BLaER1 treated with 17β-estradiol and CSF1 and Interleukin-3, amounts not matched to agents 10 nM and 100 nM (cell line): ENCODE measurements around the gene HIF1AN.
A peak's percentile ranks its signal among the peaks of the same experiment; 100 is the strongest.

ENCODE experiments used
- H3K27ac ChIP-seq, 11 experiments: shearing (Covaris generic); formaldehyde crosslinking; 2 replicates each; pipeline ENCODE4 v1.8.1; 2022
- H3K27me3 ChIP-seq, 11 experiments: shearing (Covaris generic); formaldehyde crosslinking; 2 replicates each; pipeline ENCODE4 v1.8.1; 2022
- H3K36me3 ChIP-seq, 11 experiments: shearing (Covaris generic); formaldehyde crosslinking; 2 replicates each; pipeline ENCODE4 v1.8.1; 2022
- H3K4me1 ChIP-seq, 10 experiments: shearing (Covaris generic); formaldehyde crosslinking; 2 replicates each; pipeline ENCODE4 v1.8.1; 2022
- H3K4me2 ChIP-seq, 11 experiments: shearing (Covaris generic); formaldehyde crosslinking; 2 replicates each; pipeline ENCODE4 v1.8.1; 2022
- H3K4me3 ChIP-seq, 10 experiments: shearing (Covaris generic); formaldehyde crosslinking; 2 replicates each; pipeline ENCODE4 v1.8.1; 2022
- H3K9ac ChIP-seq, 11 experiments: shearing (Covaris generic); formaldehyde crosslinking; 2 replicates each; pipeline ENCODE4 v1.8.1; 2022
- H3K9me3 ChIP-seq, 11 experiments: shearing (Covaris generic); formaldehyde crosslinking; replicated peaks in 1 of 11; 2 replicates each; pipeline ENCODE4 v1.8.1; 2022
- H4K20me1 ChIP-seq, 11 experiments: shearing (Covaris generic); formaldehyde crosslinking; 2 replicates each; pipeline ENCODE4 v1.8.1; 2022
- Cebpa-rat ChIP-seq, 11 experiments: shearing (Covaris generic); IDR thresholded peaks; 2 replicates each; pipeline ENCODE4 v1.8.1; 2022

The HIF1AN gene

GRCh38 chr10:100544950-100545349 is 9.2 kb downstream of the HIF1AN start:
- Histone ChIP-seq H3K9ac (no peak overlapping the region), H3K4me3 (no peak overlapping the region), H3K27me3 (no peaks in the 10 kb centered on the region), H3K27ac (no peak overlapping the region), H4K20me1 (peaks cover 0 to 54% (median 15%) of the 10 kb centered on the region in 11 experiments; a peak in 13 of 22 replicates), H3K4me2 (no peak overlapping the region), H3K36me3 (peaks cover 97 to 100% (median 99%) of the 10 kb centered on the region in 11 experiments), H3K4me1 (peaks cover under 1 to 10% (median 2%) of the 10 kb centered on the region in 10 experiments; a peak in 12 of 20 replicates), H3K9me3 (no peaks in the 10 kb centered on the region)
- TF ChIP-seq Cebpa-rat (IDR thresholded peaks at IDR 0.05): no peak

GRCh38 chr10:100551196-100551595 is 15.5 kb downstream of the HIF1AN start:
- peaks cover 55 to 90% (median 65%) of the 10 kb centered on the region in 11 experiments for H3K36me3 ChIP-seq
- TF ChIP-seq Cebpa-rat (IDR thresholded peaks at IDR 0.05): no peak
- H4K20me1 ChIP-seq: peaks cover 0 to 32% (median 0%) of the 10 kb centered on the region in 11 experiments; a peak in 9 of 22 replicates
- peak overlapping the region in 4 of 11 experiments; percentile 14 to 46 (median 40); a peak in 4 of 22 replicates for H3K27ac ChIP-seq
- H3K4me2 ChIP-seq: peak overlapping the region; percentile 32 to 71 (median 56)
- H3K9me3 ChIP-seq: no peaks in the 10 kb centered on the region
- peak overlapping the region in 4 of 11 experiments; percentile 3 to 34 (median 16); a peak in 2 of 22 replicates for H3K9ac ChIP-seq
- H3K4me3 ChIP-seq: no peak overlapping the region
- H3K27me3 ChIP-seq: no peaks in the 10 kb centered on the region
- peaks cover 29 to 42% (median 31%) of the 10 kb centered on the region in 10 experiments for H3K4me1 ChIP-seq

DNA sequence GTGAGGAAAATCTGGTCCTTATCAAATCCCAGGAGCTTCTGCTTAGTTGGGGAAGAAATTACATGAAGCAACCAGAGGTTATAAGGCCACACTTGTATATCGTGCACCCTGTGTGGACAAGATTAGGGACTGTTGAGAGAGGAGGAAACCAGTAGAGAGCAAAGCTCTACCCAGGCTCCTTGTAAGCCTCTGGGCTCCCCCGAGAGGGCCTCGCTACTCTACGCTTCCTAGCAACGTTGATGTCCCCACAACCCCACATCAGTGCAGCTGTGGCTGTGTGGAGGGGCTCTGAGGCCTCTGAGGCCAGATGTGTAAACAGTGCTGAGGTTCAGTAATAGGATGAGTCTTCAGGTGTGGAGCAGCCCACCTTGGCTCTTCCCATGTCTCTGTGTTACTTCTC is 16.0 kb downstream of the HIF1AN start:
- H4K20me1 ChIP-seq: peaks cover 0 to 32% (median 0%) of the 10 kb centered on the region in 11 experiments; a peak in 9 of 22 replicates
- no peaks in the 10 kb centered on the region for H3K27me3 ChIP-seq
- H3K4me2 ChIP-seq: peak overlapping the region; percentile 32 to 71 (median 56); a peak in 21 of 22 replicates
- TF ChIP-seq Cebpa-rat (IDR thresholded peaks at IDR 0.05): no peak
- H3K9ac ChIP-seq: peak overlapping the region in 2 of 11 experiments; percentile 2 to 6; a peak in 2 of 22 replicates
- H3K36me3 ChIP-seq: peaks cover 56 to 90% (median 62%) of the 10 kb centered on the region in 11 experiments
- peaks cover 29 to 42% (median 31%) of the 10 kb centered on the region in 10 experiments for H3K4me1 ChIP-seq
- peak overlapping the region in 7 of 11 experiments; percentile 11 to 43 (median 28); a peak in 9 of 22 replicates for H3K27ac ChIP-seq
- H3K9me3 ChIP-seq: no peaks in the 10 kb centered on the region
- no peak overlapping the region for H3K4me3 ChIP-seq

GRCh38 chr10:100553929-100554328 is 18.2 kb downstream of the HIF1AN start:
- Histone ChIP-seq H3K27me3 (no peaks in the 10 kb centered on the region), H3K4me2 (no peak overlapping the region), H4K20me1 (peaks cover 0 to 27% (median 0%) of the 10 kb centered on the region in 11 experiments; a peak in 7 of 22 replicates), H3K36me3 (peaks cover 34 to 89% (median 47%) of the 10 kb centered on the region in 11 experiments), H3K4me1 (peaks cover 23 to 42% (median 31%) of the 10 kb centered on the region in 10 experiments), H3K4me3 (no peak overlapping the region), H3K9ac (no peak overlapping the region), H3K9me3 (no peaks in the 10 kb centered on the region), H3K27ac (no peak overlapping the region)
- no peak for TF ChIP-seq Cebpa-rat (IDR thresholded peaks at IDR 0.05)

- H3K9me3 ChIP-seq: no peaks in the 10 kb centered on the region
- H3K36me3 ChIP-seq: peaks cover 24 to 88% (median 37%) of the 10 kb centered on the region in 11 experiments
- peaks cover 0 to 19% (median 0%) of the 10 kb centered on the region in 11 experiments; a peak in 6 of 22 replicates for H4K20me1 ChIP-seq
- H3K9ac ChIP-seq: no peak overlapping the region
- H3K27ac ChIP-seq: no peak overlapping the region
- no peak overlapping the region for H3K4me2 ChIP-seq
- no peak for TF ChIP-seq Cebpa-rat (IDR thresholded peaks at IDR 0.05)
- H3K4me3 ChIP-seq: no peak overlapping the region
- H3K4me1 ChIP-seq: peaks cover 22 to 39% (median 30%) of the 10 kb centered on the region in 10 experiments
- no peaks in the 10 kb centered on the region for H3K27me3 ChIP-seq
Observed at GRCh38 chr10:100554902-100555301, 19.2 kb downstream of the HIF1AN start.

GRCh38 chr10:100560248-100560647 is 24.5 kb downstream of the HIF1AN start:
- H3K36me3 ChIP-seq: peaks cover 9 to 48% (median 19%) of the 10 kb centered on the region in 11 experiments; a peak in 17 of 22 replicates
- H3K4me3 ChIP-seq: no peak overlapping the region
- H3K9me3 ChIP-seq: no peaks in the 10 kb centered on the region
- H3K9ac ChIP-seq: no peak overlapping the region
- no peaks in the 10 kb centered on the region for H3K27me3 ChIP-seq
- peaks cover 0 to 9% (median 0%) of the 10 kb centered on the region in 11 experiments; a peak in 4 of 22 replicates for H4K20me1 ChIP-seq
- H3K4me2 ChIP-seq: no peak overlapping the region
- no peak overlapping the region for H3K27ac ChIP-seq
- H3K4me1 ChIP-seq: peaks cover 7 to 15% (median 12%) of the 10 kb centered on the region in 10 experiments; a peak in 17 of 20 replicates
- TF ChIP-seq Cebpa-rat (IDR thresholded peaks at IDR 0.05): no peak

GRCh38 chr10:100561005-100561404 is 25.3 kb downstream of the HIF1AN start:
- Histone ChIP-seq H3K4me3 (no peak overlapping the region), H3K9me3 (no peaks in the 10 kb centered on the region), H3K9ac (no peak overlapping the region), H3K4me2 (no peak overlapping the region), H3K4me1 (peaks cover 7 to 15% (median 12%) of the 10 kb centered on the region in 10 experiments; a peak in 17 of 20 replicates), H3K27ac (no peak overlapping the region), H3K27me3 (no peaks in the 10 kb centered on the region), H3K36me3 (peaks cover 4 to 42% (median 12%) of the 10 kb centered on the region in 11 experiments; a peak in 16 of 22 replicates), H4K20me1 (peaks cover 0 to 9% (median 0%) of the 10 kb centered on the region in 11 experiments; a peak in 4 of 22 replicates)
- no peak for TF ChIP-seq Cebpa-rat (IDR thresholded peaks at IDR 0.05)

GRCh38 chr10:100562008-100562672 is 26.4 kb downstream of the HIF1AN start:
- Histone ChIP-seq H3K4me3 (no peak overlapping the region), H3K9ac (no peak overlapping the region), H4K20me1 (peaks cover 0 to 9% (median 0%) of the 10 kb centered on the region in 11 experiments; a peak in 4 of 22 replicates), H3K27ac (no peak overlapping the region), H3K4me1 (peaks cover 7 to 15% (median 12%) of the 10 kb centered on the region in 10 experiments; a peak in 17 of 20 replicates), H3K27me3 (peaks cover 0 to 7% (median 5%) of the 10 kb centered on the region in 11 experiments; a peak in 13 of 22 replicates), H3K4me2 (peak overlapping the region in 7 of 11 experiments; percentile 36 to 64 (median 56); a peak in 10 of 22 replicates), H3K9me3 (no peaks in the 10 kb centered on the region), H3K36me3 (peaks cover 0 to 30% (median 3%) of the 10 kb centered on the region in 11 experiments; a peak in 10 of 22 replicates)
- TF ChIP-seq Cebpa-rat (IDR thresholded peaks at IDR 0.05): no peak
